ENCODE data around the gene DNM2. TPM values are rescaled to one million over a fixed set of nuclear protein-coding genes. Genes with fewer than 3 reads are reported as not detected.

The DNM2 gene
- 89.6 and 102 TPM in 2 replicates for total RNA-seq

DNA sequence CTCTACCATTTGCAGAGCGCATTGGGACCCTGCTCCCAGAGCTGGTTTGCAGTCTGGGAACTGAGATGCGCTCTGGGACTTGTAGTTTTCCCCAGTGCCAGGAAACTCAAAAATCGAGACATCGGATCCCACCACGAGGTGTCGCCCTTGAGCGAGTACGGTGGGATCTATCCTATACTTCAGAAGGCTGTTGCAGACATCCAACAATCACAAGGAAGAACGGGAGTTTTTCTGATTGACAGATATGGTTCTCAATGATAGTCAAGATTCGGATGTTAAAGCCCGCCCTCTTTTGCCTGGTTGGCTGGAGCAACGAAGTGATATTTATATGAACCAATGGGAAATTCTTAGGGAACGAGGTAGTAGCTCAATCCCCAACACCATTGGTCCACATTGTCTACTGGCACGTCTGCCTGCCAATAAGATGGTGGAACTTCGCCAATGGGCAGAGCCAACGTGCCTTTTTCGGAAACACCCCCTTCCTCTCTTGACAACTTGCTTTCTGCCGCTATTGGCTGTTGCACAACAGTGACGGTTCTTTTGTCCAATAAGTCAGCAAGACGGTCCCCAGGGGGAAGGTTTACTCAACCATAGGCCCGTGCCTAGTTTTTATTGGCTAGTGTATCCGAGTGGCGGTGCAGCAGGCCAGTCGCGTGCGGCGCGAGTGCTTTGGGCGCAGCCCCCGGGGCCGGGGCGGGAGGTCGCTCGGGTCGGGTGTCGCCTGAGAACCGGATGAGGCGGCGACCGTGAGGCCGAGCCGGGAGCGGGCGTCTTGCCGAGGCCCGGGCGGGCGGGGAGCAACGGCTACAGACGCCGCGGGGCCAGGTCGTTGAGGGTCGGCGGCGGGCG, at the start of gene DNM2:
TSS of gene DNM2 (plus strand) at position 724 of the 849 bp plus-strand sequence. CDS start 164 bp downstream, outside the sequence.
- H3K4me3 ChIP-seq (ENCODE audit: insufficient read depth, low read length) = peak within 1 kb of the TSS; percentile 96
- H3K9me3 ChIP-seq (ENCODE audit: low read depth, low read length) = no peaks in the 10 kb centered on the region
- TF ChIP-seq, protein P1, sequence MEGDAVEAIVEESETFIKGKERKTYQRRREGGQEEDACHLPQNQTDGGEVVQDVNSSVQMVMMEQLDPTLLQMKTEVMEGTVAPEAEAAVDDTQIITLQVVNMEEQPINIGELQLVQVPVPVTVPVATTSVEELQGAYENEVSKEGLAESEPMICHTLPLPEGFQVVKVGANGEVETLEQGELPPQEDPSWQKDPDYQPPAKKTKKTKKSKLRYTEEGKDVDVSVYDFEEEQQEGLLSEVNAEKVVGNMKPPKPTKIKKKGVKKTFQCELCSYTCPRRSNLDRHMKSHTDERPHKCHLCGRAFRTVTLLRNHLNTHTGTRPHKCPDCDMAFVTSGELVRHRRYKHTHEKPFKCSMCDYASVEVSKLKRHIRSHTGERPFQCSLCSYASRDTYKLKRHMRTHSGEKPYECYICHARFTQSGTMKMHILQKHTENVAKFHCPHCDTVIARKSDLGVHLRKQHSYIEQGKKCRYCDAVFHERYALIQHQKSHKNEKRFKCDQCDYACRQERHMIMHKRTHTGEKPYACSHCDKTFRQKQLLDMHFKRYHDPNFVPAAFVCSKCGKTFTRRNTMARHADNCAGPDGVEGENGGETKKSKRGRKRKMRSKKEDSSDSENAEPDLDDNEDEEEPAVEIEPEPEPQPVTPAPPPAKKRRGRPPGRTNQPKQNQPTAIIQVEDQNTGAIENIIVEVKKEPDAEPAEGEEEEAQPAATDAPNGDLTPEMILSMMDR (IDR thresholded peaks at IDR 0.05; ENCODE audit: extremely low read depth, low read depth, low read length) = peak; percentile 98
- peak within 1 kb of the TSS; percentile 98 for H3K4me2 ChIP-seq (ENCODE audit: insufficient read depth, low read length)
- peak within 1 kb of the TSS; percentile 89 for H2AFZ ChIP-seq (ENCODE audit: low read length)
- peak; percentile 99 for DNase-seq (ENCODE audit: insufficient read length, low spot score, missing footprints)
- peak within 1 kb of the TSS; percentile 74 for H3K27ac ChIP-seq (ENCODE audit: low read depth, low read length)
- H3K27me3 ChIP-seq (ENCODE audit: insufficient read depth, low read length) = no peaks in the 10 kb centered on the region
- H3K4me1 ChIP-seq (ENCODE audit: insufficient read depth, low read length) = peaks cover 12% of the 10 kb centered on the region
- H3K36me3 ChIP-seq (ENCODE audit: insufficient read depth, low read length) = peaks cover 18% of the 10 kb centered on the region
- H3K79me2 ChIP-seq (ENCODE audit: insufficient read depth, low read length) = peaks cover 46% of the 10 kb centered on the region
- peaks cover 38% of the 10 kb centered on the region for H4K20me1 ChIP-seq (ENCODE audit: insufficient read depth, low read length)

DNA sequence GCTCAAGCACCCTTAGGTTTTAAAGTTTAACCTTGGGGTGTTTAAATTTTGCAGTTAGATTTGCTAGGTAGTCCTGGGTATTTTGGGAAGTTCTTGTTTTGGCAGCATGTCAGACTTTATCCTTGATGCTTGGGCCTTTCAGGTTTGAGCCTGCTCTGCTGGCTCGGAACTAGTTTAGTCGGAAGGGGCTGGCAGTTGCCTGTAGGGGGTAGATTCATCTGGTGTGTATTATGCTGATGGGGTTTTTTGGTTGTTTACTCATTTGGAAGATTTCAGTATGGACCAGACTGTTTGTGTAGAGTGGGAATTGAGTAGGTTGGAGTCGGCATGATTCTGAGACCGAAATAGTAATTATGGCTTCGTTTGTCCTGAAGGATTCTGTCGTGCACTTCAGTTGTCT, 48.6 kb upstream of the DNM2 start:
- Histone ChIP-seq H2AFZ (ENCODE audit: low read length) (no peak overlapping the region), H3K27me3 (ENCODE audit: insufficient read depth, low read length) (no peaks in the 10 kb centered on the region), H4K20me1 (ENCODE audit: insufficient read depth, low read length) (peaks cover 83% of the 10 kb centered on the region), H3K36me3 (ENCODE audit: insufficient read depth, low read length) (peaks cover 45% of the 10 kb centered on the region), H3K4me1 (ENCODE audit: insufficient read depth, low read length) (peaks cover 7% of the 10 kb centered on the region), H3K79me2 (ENCODE audit: insufficient read depth, low read length) (peaks cover 99% of the 10 kb centered on the region), H3K4me3 (ENCODE audit: insufficient read depth, low read length) (no peak overlapping the region), H3K9me3 (ENCODE audit: low read depth, low read length) (no peaks in the 10 kb centered on the region), H3K27ac (ENCODE audit: low read depth, low read length) (peak overlapping the region; percentile 33), H3K4me2 (ENCODE audit: insufficient read depth, low read length) (no peak overlapping the region)
- TF ChIP-seq, protein P1 (IDR thresholded peaks at IDR 0.05; ENCODE audit: extremely low read depth, low read depth, low read length) = no peak
- DNase-seq (ENCODE audit: insufficient read length, low spot score, missing footprints) = no peak

DNA sequence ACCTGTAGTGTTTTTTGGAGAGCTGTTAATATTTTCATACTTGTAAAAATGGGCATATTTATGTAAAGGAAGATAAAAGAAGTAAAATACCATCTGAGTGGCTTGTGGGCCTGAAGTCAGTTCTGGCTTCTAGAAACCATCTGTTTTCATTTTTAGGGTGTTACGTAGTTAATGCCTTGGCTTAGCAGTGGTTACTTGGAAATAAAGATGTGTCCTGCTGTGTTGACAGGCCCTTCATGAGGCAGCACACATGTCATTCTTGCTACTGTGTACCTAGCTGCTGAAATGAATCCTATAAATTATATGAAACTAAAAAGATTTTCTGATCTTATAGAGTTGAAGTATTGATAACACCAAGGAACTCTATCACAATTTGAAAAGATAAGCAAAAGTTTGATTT, 47.7 kb upstream of the DNM2 start:
- TF ChIP-seq, protein P1 (IDR thresholded peaks at IDR 0.05; ENCODE audit: extremely low read depth, low read depth, low read length) = no peak
- no peak overlapping the region for H3K4me3 ChIP-seq (ENCODE audit: insufficient read depth, low read length)
- peaks cover 73% of the 10 kb centered on the region for H4K20me1 ChIP-seq (ENCODE audit: insufficient read depth, low read length)
- no peak for DNase-seq (ENCODE audit: insufficient read length, low spot score, missing footprints)
- H3K9me3 ChIP-seq (ENCODE audit: low read depth, low read length) = no peaks in the 10 kb centered on the region
- H3K27me3 ChIP-seq (ENCODE audit: insufficient read depth, low read length) = no peaks in the 10 kb centered on the region
- peaks cover 45% of the 10 kb centered on the region for H3K36me3 ChIP-seq (ENCODE audit: insufficient read depth, low read length)
- peaks cover 7% of the 10 kb centered on the region for H3K4me1 ChIP-seq (ENCODE audit: insufficient read depth, low read length)
- no peak overlapping the region for H3K4me2 ChIP-seq (ENCODE audit: insufficient read depth, low read length)
- peaks cover 98% of the 10 kb centered on the region for H3K79me2 ChIP-seq (ENCODE audit: insufficient read depth, low read length)
- H2AFZ ChIP-seq (ENCODE audit: low read length) = no peak overlapping the region
- H3K27ac ChIP-seq (ENCODE audit: low read depth, low read length) = no peak overlapping the region

All from osteoblast (primary cell).